GM12801 (cell line): ENCODE results near the gene SOD1.

ENCODE experiments used
- CTCF ChIP-seq: IDR thresholded peaks from one replicate; pipeline ENCODE4 v1.5.1; 2011; ENCODE audit warnings: control low read depth; ENCODE audit not compliant: insufficient read length; ENCODE audit errors: extremely low read depth

SOD1 gene

GRCh38 chr21:31644643-31645042 is 14.8 kb upstream of the SOD1 start:
- TF ChIP-seq CTCF: no peak

- no peak for TF ChIP-seq CTCF
Observed at GRCh38 chr21:31647650-31648049, 11.8 kb upstream of the SOD1 start.

GRCh38 chr21:31650930-31651329 is 8.6 kb upstream of the SOD1 start:
- TF ChIP-seq CTCF: no peak

- no peak for TF ChIP-seq CTCF
Observed at GRCh38 chr21:31654340-31654739, 5.2 kb upstream of the SOD1 start.

GRCh38 chr21:31656199-31657095 is 3.0 kb upstream of the SOD1 start:
- no peak for TF ChIP-seq CTCF

- TF ChIP-seq CTCF: no peak
Observed at GRCh38 chr21:31658053-31658452, 1.4 kb upstream of the SOD1 start.

GRCh38 chr21:31659286-31659535 is 282 bp upstream of the SOD1 start:
- TF ChIP-seq CTCF: no peak
